HepG2 (cell line): ENCODE measurements around the gene BBS4. TPM values are rescaled to one million over a fixed set of nuclear protein-coding genes. Genes with fewer than 3 reads are reported as not detected.
A peak's percentile ranks its signal among the peaks of the same experiment; 100 is the strongest.

ENCODE experiments used
- CBX2 ChIP-seq, 2 experiments: fragments of 200-600 bp in 1 of 2; sonication (generic); formaldehyde crosslinking in 1 of 2; IDR thresholded peaks; 2 replicates each; pipeline versions ENCODE4 v1.7.0 to v1.8.1; 2018 to 2022; ENCODE audit warnings: low read depth in 2 of 2, low read length in 1 of 2, mild to moderate bottlenecking in 1 of 2, missing genetic modification reagents in 1 of 2
- CCAR2 ChIP-seq: fragments of 200-400 bp; formaldehyde crosslinking; optimal IDR thresholded peaks from 2 replicates; pipeline ENCODE3; 2018; ENCODE audit warnings: low read depth, mild to moderate bottlenecking, low read length, moderate library complexity
- CEBPB ChIP-seq: IDR thresholded peaks from 2 replicates; pipeline ENCODE4 v1.6.1; 2011; ENCODE audit warnings: low read depth, low read length, improper control_type of control experiment, borderline replicate concordance
- FOXA1 ChIP-seq, 2 experiments: fragments of 450-650 bp in 1 of 2; sonication (generic) in 1 of 2; formaldehyde crosslinking in 1 of 2; IDR thresholded peaks; 2 replicates each; pipeline versions ENCODE4 v1.4.0 to v1.6.1; 2016 to 2020; ENCODE audit warnings: missing genetic modification reagents in 1 of 2
- HNRNPH1 ChIP-seq: fragments of 200-400 bp; formaldehyde crosslinking; optimal IDR thresholded peaks from 2 replicates; pipeline ENCODE3; 2017; ENCODE audit warnings: mild to moderate bottlenecking, low read depth, low read length
- REPIN1 ChIP-seq: sonication (generic); formaldehyde crosslinking; IDR thresholded peaks from 2 replicates; pipeline ENCODE4 v1.8.0; 2022; ENCODE audit warnings: missing genetic modification reagents, low read depth, mild to moderate bottlenecking, borderline replicate concordance
- TCF7L2 ChIP-seq: IDR thresholded peaks from 2 replicates; pipeline ENCODE4 v1.6.1; 2011; ENCODE audit warnings: mild to moderate bottlenecking, low read depth, low read length, moderate library complexity
- ZFP82 ChIP-seq: sonication (generic); formaldehyde crosslinking; IDR thresholded peaks from 2 replicates; pipeline ENCODE4 v1.5.1; 2020; ENCODE audit warnings: mild to moderate bottlenecking, missing genetic modification reagents, borderline replicate concordance
- ZNF101 ChIP-seq: sonication (generic); formaldehyde crosslinking; IDR thresholded peaks from 2 replicates; pipeline ENCODE4 v1.4.0; 2020; ENCODE audit warnings: mild to moderate bottlenecking, low read depth, missing genetic modification reagents, borderline replicate concordance
- ZNF569 ChIP-seq: sonication (generic); formaldehyde crosslinking; IDR thresholded peaks from 2 replicates; pipeline ENCODE4 v1.5.0; 2020; ENCODE audit warnings: mild to moderate bottlenecking, missing genetic modification reagents, moderate library complexity, borderline replicate concordance
- ZNF615 ChIP-seq: sonication (generic); formaldehyde crosslinking; IDR thresholded peaks from 2 replicates; pipeline ENCODE4 v1.5.0; 2020; ENCODE audit warnings: mild to moderate bottlenecking, missing genetic modification reagents, borderline replicate concordance
- ZSCAN31 ChIP-seq: sonication (generic); formaldehyde crosslinking; IDR thresholded peaks from 2 replicates; pipeline ENCODE4 v1.5.0; 2020; ENCODE audit warnings: low read depth, mild to moderate bottlenecking, missing genetic modification reagents
- polyA plus RNA-seq, 8 experiments: library from polyadenylated mRNA; depleted of rRNA in 3 of 8; stranded (reverse) in 7 of 8; unstranded in 1 of 8; fragments of >200 nt; fragmentation: Illumina TruSeq in 4 of 8; extraction: Trizol in 4 of 8; gene quantifications; 2 replicates each; pipeline versions ENCODE4 v1.2.1 to v1.2.3, GENCODE V29; 2011 to 2016; ENCODE audit warnings: low read depth in 4 of 8, missing spikeins in 1 of 8, mixed read lengths in 1 of 8; ENCODE audit not compliant: insufficient read depth in 1 of 8
- total RNA-seq, 5 experiments: library from RNA; depleted of rRNA; stranded (reverse); fragments of >200 nt; fragmentation: Illumina TruSeq; extraction: Trizol; gene quantifications; 2 replicates each; pipeline ENCODE4 v1.2.3, GENCODE V29; 2016; ENCODE audit warnings: low read depth in 1 of 5
- TF ChIP-seq, protein P1 (sequence below): sonication (generic); formaldehyde crosslinking; IDR thresholded peaks from 2 replicates; pipeline ENCODE4 v1.4.0; 2020; ENCODE audit warnings: missing genetic modification reagents, borderline replicate concordance
- TF ChIP-seq, protein P2 (sequence below): sonication (generic); formaldehyde crosslinking; IDR thresholded peaks from 2 replicates; pipeline ENCODE4 v1.5.1; 2020; ENCODE audit warnings: mild to moderate bottlenecking, missing genetic modification reagents, moderate library complexity
- TF ChIP-seq, protein P3 (sequence below): sonication (generic); formaldehyde crosslinking; IDR thresholded peaks from 2 replicates; pipeline ENCODE4 v1.8.0; 2022; ENCODE audit warnings: missing genetic modification reagents, mild to moderate bottlenecking, moderate library complexity, borderline replicate concordance
- TF ChIP-seq, protein P4 (sequence below), 2 experiments: fragments of 450-650 bp in 1 of 2; sonication (generic) in 1 of 2; formaldehyde crosslinking; IDR thresholded peaks; 2 replicates each; pipeline versions ENCODE4 v1.5.0 to v1.8.0; 2020 to 2022; ENCODE audit warnings: mild to moderate bottlenecking in 1 of 2, missing genetic modification reagents in 1 of 2

Gene BBS4
- total and polyA plus RNA-seq, 2 of the 13 experiments (the other 11 are each of a cell fraction or from before 2014, with no cell fraction given) = 16.0 to 21.3 TPM

DNA sequence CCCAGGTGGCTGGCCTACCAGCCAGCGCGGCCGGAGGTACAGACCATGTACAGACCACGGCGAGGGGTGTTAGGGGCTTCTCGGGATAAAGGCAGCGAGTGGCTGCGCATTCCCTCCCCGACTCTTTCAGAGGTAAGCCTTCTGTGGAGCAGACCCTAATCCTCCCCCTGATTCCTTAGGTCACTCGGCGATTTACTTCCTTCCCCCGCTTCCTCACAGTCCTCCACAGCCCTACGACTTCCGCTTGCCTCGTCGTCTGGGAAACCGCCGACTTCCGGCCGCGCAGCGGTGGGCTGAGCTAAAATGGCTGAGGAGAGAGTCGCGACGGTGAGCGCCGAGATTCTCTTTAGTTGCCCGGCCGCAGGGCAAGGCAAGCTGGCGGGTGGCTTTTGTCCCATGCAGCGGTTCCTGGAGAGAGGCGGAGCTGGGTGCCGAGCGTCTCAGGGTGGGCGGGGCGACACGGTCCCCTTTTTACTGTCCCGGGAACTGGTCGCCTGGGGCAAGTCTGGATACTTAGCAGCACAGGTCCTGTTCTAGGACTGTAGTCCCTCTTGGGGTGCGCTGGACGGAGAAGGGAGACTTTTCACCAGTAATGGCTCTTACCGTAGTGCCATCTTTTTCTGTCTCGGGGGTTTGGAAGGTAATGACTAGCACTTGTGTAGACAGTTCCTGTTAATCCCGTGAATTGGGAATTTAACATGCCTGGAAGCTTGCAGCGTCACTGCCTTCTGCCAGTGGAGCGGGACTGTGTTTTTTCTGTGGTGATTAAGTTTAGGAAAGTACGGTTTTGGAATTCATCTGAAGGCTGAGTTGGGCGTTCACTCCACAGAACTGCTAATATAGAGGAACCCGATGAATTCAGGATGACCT, at the start of gene BBS4, which contains the start of gene HIGD2B (continued):
- TF ChIP-seq REPIN1 (CRISPR knock-in tag) = peak; percentile 58; the same call in 1 of the 2 replicates
- TF ChIP-seq, protein P1, sequence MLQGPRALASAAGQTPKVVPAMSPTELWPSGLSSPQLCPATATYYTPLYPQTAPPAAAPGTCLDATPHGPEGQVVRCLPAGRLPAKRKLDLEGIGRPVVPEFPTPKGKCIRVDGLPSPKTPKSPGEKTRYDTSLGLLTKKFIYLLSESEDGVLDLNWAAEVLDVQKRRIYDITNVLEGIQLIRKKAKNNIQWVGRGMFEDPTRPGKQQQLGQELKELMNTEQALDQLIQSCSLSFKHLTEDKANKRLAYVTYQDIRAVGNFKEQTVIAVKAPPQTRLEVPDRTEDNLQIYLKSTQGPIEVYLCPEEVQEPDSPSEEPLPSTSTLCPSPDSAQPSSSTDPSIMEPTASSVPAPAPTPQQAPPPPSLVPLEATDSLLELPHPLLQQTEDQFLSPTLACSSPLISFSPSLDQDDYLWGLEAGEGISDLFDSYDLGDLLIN (CRISPR knock-in tag) = no peak
- TF ChIP-seq ZSCAN31 (CRISPR knock-in tag) = peak; percentile 75; the same call in 1 of the 2 replicates
- TF ChIP-seq ZFP82 (CRISPR knock-in tag) = 0 out of 2 replicates have a peak, but pooled peaks have one; percentile 71
- no peak for TF ChIP-seq CCAR2
- TF ChIP-seq, protein P2, sequence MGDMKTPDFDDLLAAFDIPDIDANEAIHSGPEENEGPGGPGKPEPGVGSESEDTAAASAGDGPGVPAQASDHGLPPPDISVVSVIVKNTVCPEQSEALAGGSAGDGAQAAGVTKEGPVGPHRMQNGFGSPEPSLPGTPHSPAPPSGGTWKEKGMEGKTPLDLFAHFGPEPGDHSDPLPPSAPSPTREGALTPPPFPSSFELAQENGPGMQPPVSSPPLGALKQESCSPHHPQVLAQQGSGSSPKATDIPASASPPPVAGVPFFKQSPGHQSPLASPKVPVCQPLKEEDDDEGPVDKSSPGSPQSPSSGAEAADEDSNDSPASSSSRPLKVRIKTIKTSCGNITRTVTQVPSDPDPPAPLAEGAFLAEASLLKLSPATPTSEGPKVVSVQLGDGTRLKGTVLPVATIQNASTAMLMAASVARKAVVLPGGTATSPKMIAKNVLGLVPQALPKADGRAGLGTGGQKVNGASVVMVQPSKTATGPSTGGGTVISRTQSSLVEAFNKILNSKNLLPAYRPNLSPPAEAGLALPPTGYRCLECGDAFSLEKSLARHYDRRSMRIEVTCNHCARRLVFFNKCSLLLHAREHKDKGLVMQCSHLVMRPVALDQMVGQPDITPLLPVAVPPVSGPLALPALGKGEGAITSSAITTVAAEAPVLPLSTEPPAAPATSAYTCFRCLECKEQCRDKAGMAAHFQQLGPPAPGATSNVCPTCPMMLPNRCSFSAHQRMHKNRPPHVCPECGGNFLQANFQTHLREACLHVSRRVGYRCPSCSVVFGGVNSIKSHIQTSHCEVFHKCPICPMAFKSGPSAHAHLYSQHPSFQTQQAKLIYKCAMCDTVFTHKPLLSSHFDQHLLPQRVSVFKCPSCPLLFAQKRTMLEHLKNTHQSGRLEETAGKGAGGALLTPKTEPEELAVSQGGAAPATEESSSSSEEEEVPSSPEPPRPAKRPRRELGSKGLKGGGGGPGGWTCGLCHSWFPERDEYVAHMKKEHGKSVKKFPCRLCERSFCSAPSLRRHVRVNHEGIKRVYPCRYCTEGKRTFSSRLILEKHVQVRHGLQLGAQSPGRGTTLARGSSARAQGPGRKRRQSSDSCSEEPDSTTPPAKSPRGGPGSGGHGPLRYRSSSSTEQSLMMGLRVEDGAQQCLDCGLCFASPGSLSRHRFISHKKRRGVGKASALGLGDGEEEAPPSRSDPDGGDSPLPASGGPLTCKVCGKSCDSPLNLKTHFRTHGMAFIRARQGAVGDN (CRISPR knock-in tag) = peak; percentile 85
- TF ChIP-seq ZNF101 (CRISPR knock-in tag) = no peak
- TF ChIP-seq ZNF569 (CRISPR knock-in tag) = no peak
- TF ChIP-seq, protein P3, sequence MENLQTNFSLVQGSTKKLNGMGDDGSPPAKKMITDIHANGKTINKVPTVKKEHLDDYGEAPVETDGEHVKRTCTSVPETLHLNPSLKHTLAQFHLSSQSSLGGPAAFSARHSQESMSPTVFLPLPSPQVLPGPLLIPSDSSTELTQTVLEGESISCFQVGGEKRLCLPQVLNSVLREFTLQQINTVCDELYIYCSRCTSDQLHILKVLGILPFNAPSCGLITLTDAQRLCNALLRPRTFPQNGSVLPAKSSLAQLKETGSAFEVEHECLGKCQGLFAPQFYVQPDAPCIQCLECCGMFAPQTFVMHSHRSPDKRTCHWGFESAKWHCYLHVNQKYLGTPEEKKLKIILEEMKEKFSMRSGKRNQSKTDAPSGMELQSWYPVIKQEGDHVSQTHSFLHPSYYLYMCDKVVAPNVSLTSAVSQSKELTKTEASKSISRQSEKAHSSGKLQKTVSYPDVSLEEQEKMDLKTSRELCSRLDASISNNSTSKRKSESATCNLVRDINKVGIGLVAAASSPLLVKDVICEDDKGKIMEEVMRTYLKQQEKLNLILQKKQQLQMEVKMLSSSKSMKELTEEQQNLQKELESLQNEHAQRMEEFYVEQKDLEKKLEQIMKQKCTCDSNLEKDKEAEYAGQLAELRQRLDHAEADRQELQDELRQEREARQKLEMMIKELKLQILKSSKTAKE (CRISPR knock-in tag) = no peak; the same call in 1 of the 2 replicates
- no peak for TF ChIP-seq CBX2 (IDR thresholded peaks at IDR 0.05; ENCODE audit: low read depth, low read length)
- no peak for TF ChIP-seq CBX2 (CRISPR knock-in tag; IDR thresholded peaks at IDR 0.05; ENCODE audit: low read depth)
- no peak for TF ChIP-seq CEBPB
- no peak for TF ChIP-seq ZNF615 (CRISPR knock-in tag)
- no peak for TF ChIP-seq TCF7L2
- TF ChIP-seq, protein P4, sequence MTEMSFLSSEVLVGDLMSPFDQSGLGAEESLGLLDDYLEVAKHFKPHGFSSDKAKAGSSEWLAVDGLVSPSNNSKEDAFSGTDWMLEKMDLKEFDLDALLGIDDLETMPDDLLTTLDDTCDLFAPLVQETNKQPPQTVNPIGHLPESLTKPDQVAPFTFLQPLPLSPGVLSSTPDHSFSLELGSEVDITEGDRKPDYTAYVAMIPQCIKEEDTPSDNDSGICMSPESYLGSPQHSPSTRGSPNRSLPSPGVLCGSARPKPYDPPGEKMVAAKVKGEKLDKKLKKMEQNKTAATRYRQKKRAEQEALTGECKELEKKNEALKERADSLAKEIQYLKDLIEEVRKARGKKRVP (CRISPR knock-in tag; IDR thresholded peaks at IDR 0.05) = 0 out of 4 replicates have a peak, but pooled peaks of 1 of the 2 experiments have one; percentile 27
- TF ChIP-seq FOXA1 (IDR thresholded peaks at IDR 0.05) = no peak
- no peak for TF ChIP-seq FOXA1 (CRISPR knock-in tag; IDR thresholded peaks at IDR 0.05)
- no peak for TF ChIP-seq HNRNPH1
